Sigmoid colon (tissue), 4 donors: Measurements from ENCODE around the gene NOX5.

Experiments used
- EP300 ChIP-seq, 4 donors: sonication (generic); formaldehyde crosslinking; IDR thresholded peaks; one replicate each; pipeline ENCODE4 v1.6.1; 2017; ENCODE audit warnings: antibody characterized with exemption in 4 of 4
- POLR2A ChIP-seq, 2 donors: fragments of 450-650 bp; IDR thresholded peaks; one replicate each; pipeline ENCODE4 v1.6.1; 2016; ENCODE audit warnings: antibody characterized with exemption in 2 of 2, mild to moderate bottlenecking in 2 of 2, moderate library complexity in 2 of 2
- POLR2AphosphoS5 ChIP-seq, 4 donors: sonication (generic); formaldehyde crosslinking; IDR thresholded peaks; one replicate each; pipeline ENCODE4 v1.6.1; 2017; ENCODE audit warnings: antibody characterized with exemption in 4 of 4
- TF ChIP-seq, protein P1 (sequence below), 4 experiments: fragments of 450-650 bp in 3 of 4; fragments of 200-600 bp in 1 of 4; IDR thresholded peaks; one replicate each; pipeline ENCODE4 v1.5.1; 2016 to 2019; ENCODE audit warnings: antibody characterized with exemption in 4 of 4, mild to moderate bottlenecking in 3 of 4, moderate library complexity in 2 of 4

- TF ChIP-seq, protein P1, sequence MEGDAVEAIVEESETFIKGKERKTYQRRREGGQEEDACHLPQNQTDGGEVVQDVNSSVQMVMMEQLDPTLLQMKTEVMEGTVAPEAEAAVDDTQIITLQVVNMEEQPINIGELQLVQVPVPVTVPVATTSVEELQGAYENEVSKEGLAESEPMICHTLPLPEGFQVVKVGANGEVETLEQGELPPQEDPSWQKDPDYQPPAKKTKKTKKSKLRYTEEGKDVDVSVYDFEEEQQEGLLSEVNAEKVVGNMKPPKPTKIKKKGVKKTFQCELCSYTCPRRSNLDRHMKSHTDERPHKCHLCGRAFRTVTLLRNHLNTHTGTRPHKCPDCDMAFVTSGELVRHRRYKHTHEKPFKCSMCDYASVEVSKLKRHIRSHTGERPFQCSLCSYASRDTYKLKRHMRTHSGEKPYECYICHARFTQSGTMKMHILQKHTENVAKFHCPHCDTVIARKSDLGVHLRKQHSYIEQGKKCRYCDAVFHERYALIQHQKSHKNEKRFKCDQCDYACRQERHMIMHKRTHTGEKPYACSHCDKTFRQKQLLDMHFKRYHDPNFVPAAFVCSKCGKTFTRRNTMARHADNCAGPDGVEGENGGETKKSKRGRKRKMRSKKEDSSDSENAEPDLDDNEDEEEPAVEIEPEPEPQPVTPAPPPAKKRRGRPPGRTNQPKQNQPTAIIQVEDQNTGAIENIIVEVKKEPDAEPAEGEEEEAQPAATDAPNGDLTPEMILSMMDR (IDR thresholded peaks at IDR 0.05) = no peak
- TF ChIP-seq POLR2A (IDR thresholded peaks at IDR 0.05) (no peak), EP300 (IDR thresholded peaks at IDR 0.05) (no peak), POLR2AphosphoS5 (IDR thresholded peaks at IDR 0.05) (no peak)
These were observed 17.5 kb downstream of the NOX5 start for GRCh38 chr15:69032031-69032430.
